Stimulated activated CD4-positive, alpha-beta T cell treated with anti-CD3 and anti-CD28 coated beads, Interleukin-12 subunit alpha, Interleukin-12 subunit beta, amount 100 ng/mL, for 48 hours (primary cell): Measurements from ENCODE around the gene CHD2.

Experiments
- DNase-seq, 3 donors: peaks; one replicate each; pipeline ENCODE4 v3.0.0-alpha.2; 2020; ENCODE audit warnings: low read depth in 2 of 3, low spot score in 1 of 3

Gene CHD2

DNA sequence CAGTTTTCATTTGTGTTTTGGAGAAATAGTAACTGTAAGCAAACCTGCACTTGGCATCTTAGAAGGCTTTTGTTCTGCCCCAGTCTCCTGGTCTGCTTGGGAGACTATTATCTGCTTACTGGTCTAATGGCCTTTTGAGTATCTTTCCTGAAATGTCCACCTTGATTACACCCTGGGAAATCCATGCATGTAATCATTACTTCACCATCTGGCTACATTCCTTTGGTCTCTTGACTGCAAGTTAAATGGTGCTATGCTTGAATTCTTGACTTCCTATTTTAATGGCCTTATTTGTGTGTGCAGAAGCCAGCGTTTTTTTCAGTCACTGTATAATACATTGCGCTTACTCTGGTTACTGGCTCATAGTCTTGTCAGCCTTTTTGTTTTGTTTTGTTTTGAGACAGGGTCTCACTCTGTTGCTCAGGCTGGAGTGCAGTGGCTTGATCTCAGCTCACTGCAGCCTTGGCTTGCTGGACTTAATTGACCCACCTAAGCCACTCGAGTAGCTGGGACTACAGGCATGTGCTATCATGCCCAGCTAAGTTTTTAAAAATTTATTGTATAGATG, 30.0 kb downstream of the CHD2 start:
- DNase-seq, result no peak

DNA sequence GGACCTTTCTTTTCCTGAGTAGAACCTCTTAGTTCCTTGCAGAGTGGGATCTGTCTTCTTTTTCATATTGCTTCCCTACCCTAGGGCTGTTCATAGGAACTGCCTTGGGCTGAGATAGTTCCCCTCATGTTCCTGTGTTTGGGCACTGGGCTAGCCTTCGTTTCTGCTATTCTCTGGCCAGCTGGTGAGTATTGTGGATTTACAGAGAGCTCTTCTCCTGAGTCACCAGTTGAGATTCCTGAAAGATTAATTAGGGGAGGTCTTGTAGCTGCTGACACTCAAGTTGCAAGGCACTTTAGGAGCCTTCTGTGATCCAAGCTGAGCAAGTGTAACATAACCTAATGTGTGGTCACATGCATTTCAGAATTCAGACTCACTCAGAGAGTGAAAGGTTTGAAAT, 30.7 kb downstream of the CHD2 start:
- no peak for DNase-seq

DNA sequence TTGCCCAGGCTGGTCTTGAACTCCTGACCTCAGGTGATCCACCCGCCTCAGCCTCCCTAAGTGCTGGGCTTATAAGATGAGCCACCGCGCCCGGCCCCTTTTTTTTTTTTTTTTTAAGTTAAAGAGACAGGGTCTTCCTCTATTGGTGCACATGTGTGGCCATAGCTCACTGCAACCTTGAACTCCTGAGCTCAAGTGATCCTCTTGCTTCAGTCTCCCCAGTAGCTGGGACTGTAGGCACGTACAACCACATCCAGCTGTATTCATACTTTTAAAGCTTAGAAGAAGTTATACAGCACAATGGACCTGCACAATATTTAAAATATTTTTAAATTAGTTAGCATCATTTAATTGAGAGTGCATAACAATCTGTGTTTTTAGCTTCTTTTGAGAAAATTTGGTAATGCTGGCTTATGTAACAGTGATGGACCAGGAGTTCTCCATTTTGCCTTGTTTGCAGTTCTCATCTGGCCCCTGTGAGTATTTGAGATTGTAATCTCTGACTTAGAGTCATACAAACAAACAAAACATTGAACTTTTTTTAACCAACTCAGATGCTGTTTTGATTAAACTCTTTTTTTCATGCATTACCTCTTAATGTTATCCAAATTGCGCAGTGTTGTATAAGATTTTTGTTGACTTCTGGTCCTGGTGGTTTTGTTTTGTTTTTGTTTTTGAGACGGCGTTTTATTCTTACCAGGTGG, 33.0 kb downstream of the CHD2 start:
- DNase-seq, result no peak

DNA sequence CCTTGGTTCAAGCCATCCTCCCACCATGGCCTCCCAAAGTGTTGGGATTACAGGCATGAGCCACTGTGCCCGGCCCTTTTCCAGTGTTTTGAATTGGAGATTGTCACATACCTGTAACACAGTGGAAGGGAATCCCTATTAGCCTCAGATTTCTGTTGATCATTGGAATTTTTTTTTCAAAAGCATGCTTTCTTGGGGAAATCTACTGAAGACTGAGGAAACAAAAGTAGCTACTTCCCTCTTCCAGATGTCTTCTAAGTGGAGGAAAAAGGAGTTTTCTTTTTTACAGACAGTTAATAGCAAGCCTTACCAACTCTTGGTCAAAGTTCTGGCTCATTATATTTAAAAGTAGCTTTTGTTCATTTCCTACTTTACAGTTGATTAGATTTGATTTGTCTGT, 33.7 kb downstream of the CHD2 start:
- no peak for DNase-seq

DNA sequence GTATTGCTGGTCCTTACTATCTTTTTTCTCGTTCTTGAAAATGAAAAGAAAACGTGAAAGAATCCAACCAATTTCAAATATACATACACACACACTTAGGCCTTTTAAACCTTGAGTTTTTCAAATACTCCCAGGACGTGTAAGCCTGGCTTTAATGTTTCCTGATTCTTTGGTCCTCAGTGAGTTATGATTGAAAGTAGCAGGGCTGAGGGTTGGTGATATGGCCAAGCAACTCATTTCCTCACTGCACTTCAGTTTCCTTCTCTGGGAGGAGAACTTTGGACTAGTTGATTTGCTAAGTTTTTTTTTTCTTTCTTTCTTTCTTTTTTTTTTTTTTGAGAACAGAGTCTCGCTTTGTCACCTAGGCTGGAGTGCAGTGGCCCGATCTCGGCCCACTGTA, 34.6 kb downstream of the CHD2 start:
- no peak for DNase-seq

DNA sequence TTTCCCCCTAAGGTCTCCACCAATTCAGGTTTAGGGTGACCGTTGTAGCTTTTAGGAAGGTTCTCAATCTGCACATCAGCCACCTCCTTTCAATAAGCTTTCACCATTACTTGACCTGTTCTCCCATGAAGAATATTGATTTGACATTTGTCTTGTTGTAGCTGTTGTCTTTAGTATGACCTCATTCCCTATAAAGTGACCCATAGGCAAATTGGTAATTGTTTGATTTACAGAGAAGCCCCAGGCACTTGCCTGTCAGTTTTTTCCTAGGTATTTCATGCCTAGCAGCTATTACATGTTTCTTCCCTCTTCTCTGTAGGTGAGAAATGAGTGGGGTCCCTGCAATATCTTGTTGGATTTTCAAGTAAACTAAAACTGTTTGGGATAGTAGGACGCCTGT, 36.0 kb downstream of the CHD2 start:
- no peak for DNase-seq

DNA sequence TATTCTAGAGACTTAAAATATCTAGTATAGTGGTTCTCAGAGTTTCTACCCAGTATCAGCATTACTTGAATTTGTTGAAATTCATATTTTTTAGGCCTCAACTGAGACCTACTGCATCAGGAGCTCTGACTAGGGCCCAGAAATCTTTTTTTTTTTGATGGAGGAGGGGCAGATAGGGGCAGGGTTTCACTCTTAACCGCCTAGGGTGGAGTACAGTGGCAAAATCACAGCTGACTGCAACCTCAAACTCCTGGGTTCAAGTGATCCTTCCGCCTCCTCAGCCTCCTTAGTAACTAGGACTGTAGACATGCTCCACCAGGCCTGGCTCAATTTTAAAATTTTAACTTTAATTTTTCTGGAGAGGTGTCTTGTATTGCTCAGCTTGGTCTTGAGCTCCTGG, 36.6 kb downstream of the CHD2 start:
- DNase-seq, result no peak

DNA sequence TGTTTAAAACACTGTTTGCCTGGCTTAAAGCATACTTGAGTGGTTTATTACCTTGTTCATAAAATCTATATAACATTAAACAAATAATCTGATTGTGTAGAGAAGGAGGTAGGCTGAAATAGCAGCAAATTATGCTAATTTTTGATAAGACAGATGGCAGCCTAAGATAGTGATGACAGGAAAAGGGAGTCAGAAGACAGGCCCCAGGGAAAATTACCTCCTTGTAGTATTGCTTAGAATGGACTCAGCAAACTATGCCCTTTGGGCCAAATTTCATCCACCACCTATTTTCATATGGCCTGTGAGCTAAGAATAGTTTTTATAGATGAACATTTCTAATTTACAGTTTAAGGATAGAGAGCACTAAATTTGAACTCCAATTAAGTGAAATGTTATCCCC, 37.8 kb downstream of the CHD2 start:
- no peak for DNase-seq

DNA sequence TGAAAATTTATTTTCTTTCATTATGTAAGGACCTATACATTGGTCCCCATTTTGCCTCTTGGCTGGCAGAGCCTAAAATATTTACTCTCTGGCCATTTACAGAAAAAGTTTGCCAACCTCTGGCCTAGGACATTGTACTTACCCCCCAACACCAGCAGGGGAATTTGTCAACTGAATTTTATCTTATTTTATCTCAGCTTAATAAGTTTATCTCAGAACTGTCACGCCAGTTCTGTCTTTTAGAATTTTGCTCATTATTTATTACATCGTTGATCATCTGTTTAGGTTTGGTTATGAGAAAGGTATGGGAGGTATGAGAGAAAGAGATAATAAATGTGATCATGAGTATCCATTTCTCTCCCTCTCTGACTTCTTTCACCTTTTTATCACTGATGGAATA, 38.3 kb downstream of the CHD2 start:
- no peak for DNase-seq

DNA sequence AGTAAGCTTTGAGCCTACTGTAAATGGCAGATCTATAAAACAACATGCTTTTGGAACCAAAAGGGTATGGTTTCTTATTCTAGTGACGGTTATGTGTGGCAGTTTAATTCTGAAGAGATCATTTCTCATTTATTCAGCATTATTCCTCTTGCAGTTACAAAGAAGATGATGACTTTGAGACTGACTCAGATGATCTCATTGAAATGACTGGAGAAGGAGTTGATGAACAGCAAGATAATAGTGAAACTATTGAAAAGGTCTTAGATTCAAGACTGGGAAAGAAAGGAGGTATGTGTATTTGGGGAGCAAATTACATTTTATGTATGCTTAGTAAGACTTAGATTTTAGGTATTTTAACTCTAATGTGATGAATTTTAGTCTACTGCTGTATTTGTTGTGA, 41.5 kb downstream of the CHD2 start:
- DNase-seq, result no peak

DNA sequence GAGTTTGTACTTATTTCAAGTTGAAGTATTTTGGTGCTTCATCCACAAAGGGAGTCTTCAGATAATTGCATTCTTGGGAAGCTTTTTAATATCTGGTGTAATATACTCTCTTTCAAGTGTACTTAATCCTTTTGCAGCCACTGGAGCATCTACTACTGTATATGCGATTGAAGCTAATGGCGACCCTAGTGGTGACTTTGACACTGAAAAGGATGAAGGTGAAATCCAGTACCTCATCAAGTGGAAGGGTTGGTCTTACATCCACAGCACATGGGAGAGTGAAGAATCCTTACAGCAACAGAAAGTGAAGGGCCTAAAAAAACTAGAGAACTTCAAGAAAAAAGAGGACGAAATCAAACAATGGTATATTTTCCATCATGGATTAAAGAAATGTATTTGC, 42.6 kb downstream of the CHD2 start:
- DNase-seq, result no peak

DNA sequence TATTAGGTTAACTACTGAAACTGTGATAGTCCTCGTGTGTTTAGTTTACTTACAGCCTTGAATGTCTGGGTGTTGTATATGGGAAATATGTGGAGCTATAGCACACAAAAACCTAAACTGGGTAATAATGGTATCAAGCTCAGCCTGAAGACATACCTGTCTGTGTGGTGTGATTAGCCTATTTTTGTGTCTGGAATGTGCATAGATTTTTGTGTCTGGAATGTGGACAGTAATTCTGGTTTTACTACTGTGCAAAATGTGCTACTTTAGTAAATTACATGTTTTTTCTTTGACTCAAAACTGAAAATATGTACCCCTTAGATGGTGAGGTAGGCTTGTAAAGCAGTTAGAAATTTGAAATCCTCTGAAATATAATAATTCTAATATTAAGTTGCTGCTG, 43.5 kb downstream of the CHD2 start:
- DNase-seq, result no peak

DNA sequence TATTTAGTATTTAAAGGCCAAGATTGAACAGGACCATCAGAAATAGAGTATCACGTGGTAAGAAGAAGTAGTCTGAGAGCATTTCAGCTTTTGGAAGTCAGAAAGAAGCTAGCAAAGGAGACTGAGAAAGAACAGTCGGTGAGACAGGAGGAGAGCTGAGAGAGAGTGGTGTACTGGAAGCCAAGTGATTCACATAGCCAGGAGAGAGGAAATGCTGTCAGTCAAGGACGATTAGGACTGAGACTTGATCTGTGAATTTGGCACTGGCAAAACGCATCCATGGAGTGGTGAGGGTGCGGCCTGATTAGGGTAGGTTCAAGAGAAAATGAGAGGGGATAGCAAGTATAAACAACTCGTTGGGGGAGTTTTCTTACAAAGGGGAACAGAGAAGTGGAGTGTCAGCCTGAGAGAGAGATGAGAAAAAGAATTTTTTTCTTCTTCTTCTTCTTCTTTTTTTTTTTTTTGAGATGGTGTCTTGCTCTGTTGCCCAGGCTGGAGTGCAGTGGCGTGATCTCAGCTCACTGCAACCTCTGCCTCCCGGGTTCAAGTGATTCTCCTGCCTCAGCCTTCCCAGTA, 44.9 kb downstream of the CHD2 start:
- no peak for DNase-seq

DNA sequence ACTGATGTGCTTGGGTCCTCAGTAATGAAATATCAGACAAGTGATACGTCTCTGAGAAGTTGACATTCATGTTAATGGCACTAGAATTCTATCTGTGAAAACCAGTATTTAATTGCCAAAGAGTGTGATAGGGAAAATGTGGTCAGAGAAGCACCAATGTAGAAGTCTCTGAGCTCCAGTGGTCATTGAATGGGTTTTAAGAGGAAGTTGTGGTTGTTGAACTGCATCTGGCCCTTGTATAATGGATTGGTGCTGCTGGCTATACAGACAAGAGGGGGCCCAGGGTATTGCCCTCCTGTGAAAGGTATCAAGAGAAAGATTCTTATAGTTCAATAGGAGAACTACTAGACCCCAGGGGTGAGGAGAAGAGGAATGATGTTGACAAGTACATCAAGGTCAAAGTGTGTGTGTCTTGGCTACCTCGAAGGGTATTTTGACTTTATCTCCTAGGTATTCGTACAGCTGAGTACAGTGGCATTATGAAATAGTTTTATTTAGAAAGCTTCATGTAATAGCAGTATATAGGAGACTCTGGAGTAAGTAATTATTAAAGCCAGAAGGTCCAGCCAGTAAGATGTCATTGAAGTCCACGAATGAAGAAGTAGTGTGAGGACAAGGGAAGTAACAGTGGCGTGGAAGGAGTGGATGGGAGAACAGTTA, 47.1 kb downstream of the CHD2 start:
- no peak for DNase-seq

DNA sequence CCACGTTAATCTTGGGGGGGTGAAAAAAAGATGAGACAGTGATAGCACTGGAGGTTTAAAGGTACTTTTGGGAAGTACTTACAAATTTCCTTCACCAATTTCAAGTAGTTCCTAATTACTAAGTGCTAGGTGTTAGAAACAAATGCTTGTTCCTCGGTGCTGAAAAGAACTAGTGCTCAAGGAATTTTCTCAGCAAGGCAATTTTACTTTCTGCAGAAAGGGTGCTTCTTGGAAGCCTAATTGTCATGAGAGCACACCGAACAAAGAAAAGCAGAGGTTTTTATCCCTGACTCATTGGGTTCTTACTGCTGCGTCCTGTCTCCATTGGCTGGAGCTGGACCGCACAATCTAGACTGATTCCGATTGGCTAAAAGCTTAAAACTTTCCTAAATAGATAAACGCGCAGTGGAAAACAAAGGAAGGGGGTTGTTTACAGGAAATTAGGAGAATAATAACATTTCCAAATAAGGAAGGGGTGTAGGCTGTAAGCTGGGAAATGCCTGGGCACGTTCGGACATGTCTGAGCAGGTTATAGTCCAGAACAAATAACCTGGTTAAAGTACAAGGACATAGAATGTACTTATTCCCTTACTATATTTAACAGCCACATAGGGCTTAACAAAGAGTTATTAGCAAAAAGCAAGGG, 49.6 kb downstream of the CHD2 start:
- DNase-seq, result no peak

DNA sequence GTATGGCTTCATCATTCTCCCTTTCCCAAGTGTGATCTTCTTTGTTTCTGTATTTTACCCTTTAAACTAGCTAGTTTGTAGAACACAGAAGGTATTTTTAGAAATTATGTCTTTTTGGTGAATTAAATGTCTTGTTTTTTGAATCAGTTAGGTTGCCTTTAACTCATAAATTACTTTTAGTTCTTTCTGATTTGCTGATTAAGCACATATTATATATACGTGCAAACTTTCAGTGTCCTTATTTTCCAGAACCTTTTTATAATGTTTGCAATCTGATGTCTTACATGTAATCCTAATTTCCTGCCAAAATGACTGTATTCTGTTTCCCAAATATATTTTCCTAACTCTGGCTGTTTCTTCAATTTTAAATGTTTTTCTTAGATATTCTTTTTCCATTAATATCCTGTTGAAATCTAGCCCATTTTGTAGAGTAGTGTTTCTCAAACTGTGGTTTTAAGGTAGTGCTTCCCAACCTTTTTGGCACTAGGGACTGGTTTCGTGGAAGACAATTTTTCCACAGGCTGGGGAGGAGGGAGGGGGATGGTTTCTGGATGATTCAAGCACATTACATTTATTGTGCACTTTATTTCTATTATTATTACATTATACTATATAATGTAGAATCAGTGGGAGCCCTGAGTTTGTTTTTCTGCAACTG, 51.8 kb downstream of the CHD2 start:
- no peak for DNase-seq

DNA sequence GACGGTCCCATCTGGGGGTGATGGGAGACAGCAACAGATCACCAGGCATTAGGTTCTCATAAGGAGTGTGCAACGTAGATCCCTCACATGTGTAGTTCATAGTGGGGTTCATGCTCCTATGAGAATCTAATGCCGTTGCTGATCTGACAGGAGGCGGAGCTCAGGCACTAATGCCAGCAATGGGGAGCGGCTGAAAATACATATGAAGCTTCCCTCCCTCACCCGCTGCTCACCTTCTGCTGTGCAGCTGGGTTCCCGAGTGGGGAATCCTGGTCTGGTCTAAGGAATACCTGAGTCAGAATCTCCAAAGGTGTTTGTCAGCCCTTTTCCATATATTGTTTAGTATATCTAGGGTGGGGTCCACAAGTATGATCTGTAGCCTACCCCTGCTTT, 52.3 kb downstream of the CHD2 start:
- DNase-seq, result no peak

DNA sequence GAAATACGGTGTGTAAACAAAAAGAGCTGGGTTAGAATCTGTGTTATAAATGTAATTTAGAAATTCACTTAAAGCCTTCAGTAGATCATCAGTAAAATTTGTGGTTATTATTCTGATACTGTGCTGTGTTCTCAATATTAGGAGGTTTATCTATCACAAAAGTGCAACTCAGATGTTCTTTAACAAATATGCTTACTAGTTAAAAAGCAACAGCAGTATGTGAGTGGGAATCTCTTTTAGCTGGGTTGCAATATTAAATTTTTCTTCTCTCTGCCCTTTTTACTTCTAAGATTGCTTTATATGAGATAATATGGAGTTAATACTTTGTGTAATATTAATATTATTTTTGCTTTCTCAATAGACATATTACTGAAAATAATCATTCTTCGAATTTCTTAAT, 53.4 kb downstream of the CHD2 start:
- DNase-seq, result no peak

DNA sequence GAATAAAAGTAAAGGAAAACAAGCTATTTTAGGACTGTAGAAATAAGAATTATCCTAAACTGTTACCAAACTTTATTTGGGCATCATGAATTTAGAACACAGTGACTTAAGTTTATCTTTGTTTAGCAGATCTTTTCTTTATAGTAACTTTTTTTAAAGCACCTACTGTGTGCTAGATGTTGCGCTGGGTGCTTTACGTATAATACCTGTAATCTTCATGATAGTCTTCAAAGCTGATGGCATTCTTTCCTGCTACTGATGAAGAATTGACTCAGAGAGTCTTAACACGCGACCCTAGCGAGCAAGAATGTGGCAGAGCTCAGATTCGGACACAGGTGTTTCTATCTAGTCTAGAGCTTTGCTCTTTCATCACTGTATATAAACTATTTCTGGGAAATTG, 53.9 kb downstream of the CHD2 start:
- no peak for DNase-seq

DNA sequence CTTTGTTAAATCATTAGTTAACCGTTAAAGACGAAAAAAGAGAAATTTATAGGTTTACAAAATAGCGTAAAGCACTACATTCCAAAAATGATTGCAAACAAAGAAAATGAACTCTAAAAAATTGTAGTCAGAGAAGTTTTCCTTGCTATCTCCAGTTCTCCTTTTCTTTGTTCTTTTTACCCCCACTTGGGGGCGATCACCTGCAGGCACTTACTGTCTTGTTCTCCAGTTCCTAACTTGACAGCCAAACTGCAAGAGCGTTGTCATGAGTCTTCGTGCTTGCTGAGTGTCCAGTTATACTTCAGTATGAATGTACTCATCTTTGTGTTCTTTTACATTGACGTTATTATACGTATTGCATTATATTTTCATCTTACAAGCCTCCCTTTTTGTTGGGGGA, 54.5 kb downstream of the CHD2 start:
- no peak for DNase-seq

DNA sequence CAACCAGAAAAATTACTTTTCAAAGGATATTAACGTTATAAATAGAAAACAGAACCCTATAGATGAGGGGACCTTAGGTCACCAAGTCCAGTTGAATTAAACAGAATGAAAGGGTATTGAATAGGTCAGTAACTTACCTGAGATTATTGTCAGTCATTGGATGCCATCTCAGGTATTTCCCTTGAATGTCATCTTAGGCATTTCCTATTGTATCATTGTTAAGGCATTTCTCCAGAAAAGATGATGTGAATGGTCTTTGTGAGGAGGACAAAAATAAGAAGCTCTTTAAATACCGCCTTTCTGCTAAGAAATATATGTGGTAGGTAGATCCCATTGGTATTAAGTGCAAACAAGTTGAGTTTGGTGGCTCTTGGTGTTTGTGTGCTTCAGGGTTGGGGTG, 55.6 kb downstream of the CHD2 start:
- no peak for DNase-seq

DNA sequence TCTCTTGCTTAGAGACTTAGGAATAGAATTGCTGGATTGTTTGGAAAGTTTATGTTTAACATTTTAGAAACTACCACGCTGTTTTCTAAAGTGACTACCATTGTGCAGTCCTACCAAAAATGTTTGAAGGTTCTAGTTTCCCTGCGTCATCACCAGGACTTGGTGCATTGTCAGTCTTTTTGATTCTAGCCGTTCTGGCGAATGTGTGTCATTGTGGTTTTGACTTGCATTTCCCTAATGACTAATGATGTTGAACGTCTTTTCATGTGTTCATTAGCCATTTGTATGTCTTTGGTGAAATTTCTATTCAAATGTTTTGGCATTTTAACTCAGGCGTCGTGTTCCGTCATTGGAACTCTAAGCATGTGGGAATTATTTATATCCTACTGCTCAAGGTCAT, 58.0 kb downstream of the CHD2 start:
- DNase-seq, result peak; percentile 30 to 61 (median 47)
